Fibroblast of the aortic adventitia (primary cell): ENCODE measurements around the gene KATNAL1. TPM values are rescaled to one million over a fixed set of nuclear protein-coding genes. Genes with fewer than 3 reads are reported as not detected.

Experiments
- DNase-seq: peaks from one replicate; pipeline ENCODE4 v3.0.0-alpha.2; 2010; ENCODE audit warnings: low read depth
- H3K4me3 ChIP-seq: 2 replicates; pipeline ENCODE4 v1.5.1; 2011; ENCODE audit warnings: low read depth, mild to moderate bottlenecking, control low read depth, low read length, moderate library complexity
- total RNA-seq: library from RNA; depleted of rRNA; stranded (reverse); fragments of >200 nt; gene quantifications from 2 replicates; pipeline ENCODE4 v1.2.3, GENCODE V29; 2012; ENCODE audit warnings: low replicate concordance
- TF ChIP-seq, protein P1 (sequence below): IDR thresholded peaks from 2 replicates; pipeline ENCODE4 v1.5.1; 2011; ENCODE audit warnings: mild to moderate bottlenecking, low read length, control low read depth, inconsistent platforms; ENCODE audit not compliant: insufficient read depth

Gene KATNAL1
- total RNA-seq, 1 donor: 38.7 TPM

DNA sequence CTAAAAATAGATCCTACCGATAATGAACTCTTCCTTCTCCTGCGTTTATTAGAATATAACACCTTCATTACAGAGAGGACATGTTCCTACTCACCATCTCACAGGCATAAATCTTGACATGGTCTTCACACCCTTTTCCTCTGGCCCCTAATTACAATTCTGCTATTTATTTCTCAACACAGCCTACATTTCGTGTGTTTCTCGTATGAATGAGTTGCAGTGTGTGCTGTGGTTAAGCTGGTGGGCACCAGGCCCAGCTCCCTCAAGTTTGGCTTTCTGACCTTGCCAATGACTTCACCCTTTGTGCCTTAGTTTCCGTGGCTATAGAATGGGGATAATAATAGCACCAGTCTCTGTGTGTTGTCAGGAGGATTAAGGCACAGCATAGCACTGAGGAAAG, 12.3 kb upstream of the KATNAL1 start:
- TF ChIP-seq, protein P1, sequence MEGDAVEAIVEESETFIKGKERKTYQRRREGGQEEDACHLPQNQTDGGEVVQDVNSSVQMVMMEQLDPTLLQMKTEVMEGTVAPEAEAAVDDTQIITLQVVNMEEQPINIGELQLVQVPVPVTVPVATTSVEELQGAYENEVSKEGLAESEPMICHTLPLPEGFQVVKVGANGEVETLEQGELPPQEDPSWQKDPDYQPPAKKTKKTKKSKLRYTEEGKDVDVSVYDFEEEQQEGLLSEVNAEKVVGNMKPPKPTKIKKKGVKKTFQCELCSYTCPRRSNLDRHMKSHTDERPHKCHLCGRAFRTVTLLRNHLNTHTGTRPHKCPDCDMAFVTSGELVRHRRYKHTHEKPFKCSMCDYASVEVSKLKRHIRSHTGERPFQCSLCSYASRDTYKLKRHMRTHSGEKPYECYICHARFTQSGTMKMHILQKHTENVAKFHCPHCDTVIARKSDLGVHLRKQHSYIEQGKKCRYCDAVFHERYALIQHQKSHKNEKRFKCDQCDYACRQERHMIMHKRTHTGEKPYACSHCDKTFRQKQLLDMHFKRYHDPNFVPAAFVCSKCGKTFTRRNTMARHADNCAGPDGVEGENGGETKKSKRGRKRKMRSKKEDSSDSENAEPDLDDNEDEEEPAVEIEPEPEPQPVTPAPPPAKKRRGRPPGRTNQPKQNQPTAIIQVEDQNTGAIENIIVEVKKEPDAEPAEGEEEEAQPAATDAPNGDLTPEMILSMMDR: no peak
- DNase-seq: peak; percentile 55
- no peak overlapping the region for H3K4me3 ChIP-seq

DNA sequence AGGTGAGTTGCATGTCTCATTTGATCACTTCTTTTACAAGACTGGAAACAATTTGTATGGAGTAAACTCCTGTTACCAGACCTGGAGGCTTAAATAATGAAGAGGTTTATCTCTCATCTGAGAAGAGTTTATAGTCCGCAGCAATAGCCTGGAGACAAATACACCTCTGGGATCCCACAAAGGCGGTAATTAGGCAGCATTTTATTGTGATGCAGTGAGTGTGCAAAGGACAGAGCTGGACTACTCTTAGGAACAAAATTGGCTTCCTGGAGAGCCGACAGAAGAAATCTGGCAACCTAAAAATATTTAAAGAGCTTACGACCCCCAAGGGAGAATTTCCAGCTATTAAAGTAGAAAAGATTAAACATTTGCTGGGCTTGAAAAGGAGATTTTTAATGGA, 11.8 kb upstream of the KATNAL1 start:
- H3K4me3 ChIP-seq: no peak overlapping the region
- TF ChIP-seq, protein P1: no peak
- no peak for DNase-seq

DNA sequence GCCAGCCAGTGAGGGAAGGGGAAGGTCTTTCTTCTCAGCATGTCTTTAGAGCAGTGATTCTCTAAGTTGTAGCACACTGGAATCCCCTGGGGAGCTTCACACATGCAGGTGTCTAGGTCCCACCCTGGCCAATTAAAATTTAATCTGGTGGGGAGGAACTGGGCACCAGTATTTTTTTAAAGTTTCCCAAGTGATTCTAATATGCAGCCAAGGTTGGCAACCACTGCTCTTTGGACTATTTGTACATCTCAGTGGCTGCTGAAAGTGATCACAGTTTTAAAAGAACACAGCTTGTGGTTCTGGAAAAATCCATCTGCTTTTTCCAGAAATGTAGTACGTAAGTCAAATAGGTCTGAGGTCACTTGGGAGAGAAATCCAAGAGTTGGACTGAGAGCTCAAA, 10.7 kb upstream of the KATNAL1 start:
- TF ChIP-seq, protein P1: no peak
- DNase-seq: peak; percentile 41
- no peak overlapping the region for H3K4me3 ChIP-seq

DNA sequence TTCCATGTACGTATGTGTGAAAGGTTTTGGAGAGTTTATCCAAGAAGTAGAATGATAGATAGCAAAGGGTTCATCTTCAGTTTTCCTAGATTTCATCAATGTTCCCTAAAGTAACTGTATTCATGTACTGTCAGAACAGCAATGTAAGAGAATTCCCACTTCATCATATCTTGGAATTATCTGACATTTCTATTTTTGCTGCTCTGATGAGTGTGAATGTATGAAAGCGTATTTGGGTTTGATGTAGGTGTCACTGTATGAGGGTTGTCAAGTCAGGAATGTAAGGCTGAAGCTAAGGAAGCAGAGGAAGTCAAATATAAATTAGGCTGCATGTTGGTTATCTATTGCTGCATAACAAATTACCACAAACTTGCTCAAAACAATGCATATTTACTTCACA, 7.2 kb upstream of the KATNAL1 start:
- DNase-seq: no peak
- TF ChIP-seq, protein P1: no peak
- H3K4me3 ChIP-seq: no peak overlapping the region

DNA sequence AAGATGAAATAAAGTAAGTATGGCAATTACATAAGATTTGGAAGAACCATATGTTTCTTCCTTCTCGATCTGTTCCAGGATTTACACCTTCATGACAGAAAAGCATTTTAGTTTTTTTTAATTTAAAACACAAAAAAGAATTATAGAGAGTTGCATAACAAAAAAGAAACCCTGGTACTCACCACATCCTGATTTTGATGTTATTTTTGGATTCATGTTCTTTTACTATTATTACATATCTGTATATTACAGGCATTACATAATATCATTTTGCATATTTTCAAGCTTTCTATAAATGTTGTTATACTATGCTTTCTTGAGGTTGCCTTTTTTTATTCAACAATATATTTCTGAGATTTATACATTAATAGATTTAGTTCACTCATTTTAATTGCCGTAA, 6.7 kb upstream of the KATNAL1 start:
- TF ChIP-seq, protein P1: no peak
- H3K4me3 ChIP-seq: no peak overlapping the region
- DNase-seq: no peak

DNA sequence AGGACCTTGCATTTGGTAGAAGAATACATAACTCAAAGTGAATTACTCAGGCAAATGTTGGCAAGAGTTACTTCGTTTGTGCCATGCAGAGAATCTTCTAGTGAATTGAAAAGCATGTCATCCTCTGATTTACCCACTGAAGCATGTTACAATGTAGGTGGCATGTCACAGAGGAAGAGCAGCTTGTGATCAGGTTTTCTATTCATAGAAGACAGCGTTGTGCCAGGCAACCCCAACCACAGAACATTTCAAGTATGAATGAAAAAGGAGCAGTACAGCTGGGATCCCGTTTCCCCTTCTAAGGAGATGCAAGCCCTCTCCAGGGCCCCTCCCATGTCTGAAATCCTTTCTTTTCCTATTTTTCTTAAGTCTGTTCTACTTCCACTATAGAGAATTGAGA, 6.0 kb upstream of the KATNAL1 start:
- H3K4me3 ChIP-seq: no peak overlapping the region
- TF ChIP-seq, protein P1: no peak
- DNase-seq: no peak

DNA sequence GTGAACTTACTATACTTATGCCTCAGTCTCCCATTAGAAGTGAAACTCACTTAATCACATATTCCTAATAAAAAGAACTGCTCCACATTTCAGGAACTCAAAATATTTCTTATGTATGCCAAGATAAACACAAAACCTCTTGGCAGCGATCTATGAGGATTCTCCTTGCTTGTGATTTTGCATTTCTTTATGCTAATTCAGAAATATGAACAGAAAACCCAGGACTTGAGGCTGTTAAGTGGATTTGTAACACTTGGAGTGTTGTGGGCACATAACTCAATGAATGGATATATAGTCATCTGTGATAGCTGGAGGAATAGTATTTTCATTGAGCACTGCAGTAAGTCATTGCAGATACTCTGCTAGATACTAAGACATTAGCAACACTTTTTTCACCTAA, 5.6 kb upstream of the KATNAL1 start:
- DNase-seq: peak; percentile 78
- TF ChIP-seq, protein P1: no peak
- no peak overlapping the region for H3K4me3 ChIP-seq
